Muscle of leg (tissue), 11 donors: ENCODE measurements around the gene ATXN1. TPM values are rescaled to one million over a fixed set of nuclear protein-coding genes. Genes with fewer than 3 reads are reported as not detected.
"Not testable (repeated sequence)": the region's sequence is repeated elsewhere in the genome, so short reads cannot be mapped to it uniquely, and the experiment has no call there.

Experiments used
- DNase-seq: peaks from one replicate; pipeline ENCODE4 v3.0.0; 2013
- H3K27ac ChIP-seq: one replicate; pipeline ENCODE4 v1.5.1; 2013; ENCODE audit warnings: mild to moderate bottlenecking, low read length, control low read depth
- H3K27me3 ChIP-seq: one replicate; pipeline ENCODE4 v1.6.1; 2013; ENCODE audit warnings: low read length; ENCODE audit not compliant: control insufficient read depth, insufficient read depth
- H3K36me3 ChIP-seq: one replicate; pipeline ENCODE4 v1.6.1; 2013; ENCODE audit warnings: low read length; ENCODE audit not compliant: control insufficient read depth, insufficient read depth
- H3K4me1 ChIP-seq: one replicate; pipeline ENCODE4 v1.6.1; 2013; ENCODE audit warnings: low read length; ENCODE audit not compliant: control insufficient read depth, insufficient read depth
- H3K4me3 ChIP-seq: one replicate; pipeline ENCODE4 v1.5.1; 2013; ENCODE audit warnings: low read length, control low read depth
- H3K9me3 ChIP-seq: replicated peaks from 2 replicates; pipeline ENCODE4 v1.6.1; 2013; ENCODE audit warnings: low read depth, low read length; ENCODE audit not compliant: control insufficient read depth
- WGBS: methylation state at CpG from one replicate; pipeline ENCODE4 v1.1.5; 2013; ENCODE audit warnings: missing lambda C conversion rate; ENCODE audit not compliant: insufficient coverage; 5-methylcytosine and 5-hydroxymethylcytosine counted together
- polyA plus RNA-seq, 8 donors: library from polyadenylated mRNA; unstranded; fragments of 120-200 nt; gene quantifications; one replicate each; pipeline versions ENCODE4 v1.2.1 to v1.2.3, GENCODE V29; 2013; ENCODE audit warnings: inconsistent platforms in 1 of 8, low replicate concordance in 1 of 8; ENCODE audit not compliant: insufficient read length in 8 of 8, insufficient read depth in 1 of 8
- total RNA-seq: library from RNA; stranded (reverse); fragments of 120-200 nt; gene quantifications from one replicate; pipeline ENCODE4 v1.2.4, GENCODE V29; 2013

The ATXN1 gene
- total and polyA plus RNA-seq, 9 donors, result 10.2 to 19.9 (median 12.9) TPM

GRCh38 chr6:16802071-16802470 is 40.8 kb upstream of the ATXN1 start:
- WGBS, result 33% methylated on average over 1 of the region's 2 CpGs
- Histone ChIP-seq H3K36me3 (no peaks in the 10 kb centered on the region), H3K27me3 (no peaks in the 10 kb centered on the region), H3K27ac (no peak overlapping the region), H3K9me3 (no peaks in the 10 kb centered on the region), H3K4me1 (peaks cover 18% of the 10 kb centered on the region), H3K4me3 (no peak overlapping the region)
- DNase-seq, result peak; percentile 78

- Histone ChIP-seq H3K9me3 (no peaks in the 10 kb centered on the region), H3K4me1 (peaks cover 18% of the 10 kb centered on the region), H3K36me3 (no peaks in the 10 kb centered on the region), H3K27ac (no peak overlapping the region), H3K27me3 (no peaks in the 10 kb centered on the region), H3K4me3 (no peak overlapping the region)
- no CpG with 5 or more reads among the region's 2 CpGs for WGBS
- DNase-seq, result no peak
Observed at GRCh38 chr6:16800942-16801341, 39.7 kb upstream of the ATXN1 start.

GRCh38 chr6:16800341-16800740 is 39.1 kb upstream of the ATXN1 start:
- WGBS, result 50% methylated on average over 1 of the region's 3 CpGs
- no peaks in the 10 kb centered on the region for H3K9me3 ChIP-seq
- no peak overlapping the region for H3K27ac ChIP-seq
- DNase-seq, result no peak
- H3K27me3 ChIP-seq, result no peaks in the 10 kb centered on the region
- H3K4me3 ChIP-seq, result no peak overlapping the region
- no peaks in the 10 kb centered on the region for H3K36me3 ChIP-seq
- H3K4me1 ChIP-seq, result peaks cover 15% of the 10 kb centered on the region

GRCh38 chr6:16799279-16800193 is 38.3 kb upstream of the ATXN1 start:
- no peaks in the 10 kb centered on the region for H3K36me3 ChIP-seq
- H3K4me3 ChIP-seq, result no peak overlapping the region
- DNase-seq, result peak; percentile 52
- peaks cover 10% of the 10 kb centered on the region for H3K4me1 ChIP-seq
- H3K9me3 ChIP-seq, result no peaks in the 10 kb centered on the region
- no peak overlapping the region for H3K27ac ChIP-seq
- H3K27me3 ChIP-seq, result no peaks in the 10 kb centered on the region
- WGBS, result 28% methylated on average over 3 of the region's 8 CpGs

- no peak overlapping the region for H3K27ac ChIP-seq
- WGBS, result no CpG with 5 or more reads among the region's 3 CpGs
- no peak overlapping the region for H3K4me3 ChIP-seq
- no peaks in the 10 kb centered on the region for H3K27me3 ChIP-seq
- H3K36me3 ChIP-seq, result no peaks in the 10 kb centered on the region
- H3K4me1 ChIP-seq, result no peaks in the 10 kb centered on the region
- no peaks in the 10 kb centered on the region for H3K9me3 ChIP-seq
- no peak for DNase-seq
Observed at GRCh38 chr6:16793828-16794412, 32.7 kb upstream of the ATXN1 start.

- Histone ChIP-seq H3K4me3 (no peak overlapping the region), H3K9me3 (no peaks in the 10 kb centered on the region), H3K4me1 (no peaks in the 10 kb centered on the region), H3K27ac (no peak overlapping the region), H3K36me3 (no peaks in the 10 kb centered on the region), H3K27me3 (no peaks in the 10 kb centered on the region)
- peak; percentile 75 for DNase-seq
- 83% methylated on average over 1 of the region's 2 CpGs for WGBS
Observed at GRCh38 chr6:16789329-16790038, 28.2 kb upstream of the ATXN1 start.

- Histone ChIP-seq H3K4me3 (no peak overlapping the region), H3K27ac (no peak overlapping the region), H3K9me3 (no peaks in the 10 kb centered on the region), H3K36me3 (no peaks in the 10 kb centered on the region), H3K27me3 (no peaks in the 10 kb centered on the region), H3K4me1 (no peaks in the 10 kb centered on the region)
- WGBS, result no CpG with 5 or more reads among the region's 1 CpG
- DNase-seq, result no peak
Observed at GRCh38 chr6:16787128-16787682, 25.9 kb upstream of the ATXN1 start.

GRCh38 chr6:16785496-16785895 is 24.2 kb upstream of the ATXN1 start:
- no peak for DNase-seq
- Histone ChIP-seq H3K4me1 (peaks cover 7% of the 10 kb centered on the region), H3K27me3 (no peaks in the 10 kb centered on the region), H3K27ac (no peak overlapping the region), H3K36me3 (no peaks in the 10 kb centered on the region), H3K9me3 (no peaks in the 10 kb centered on the region), H3K4me3 (no peak overlapping the region)

GRCh38 chr6:16784957-16785356 is 23.7 kb upstream of the ATXN1 start:
- H3K9me3 ChIP-seq, H3K27ac ChIP-seq, DNase-seq, H3K36me3 ChIP-seq, H3K27me3 ChIP-seq, H3K4me3 ChIP-seq, H3K4me1 ChIP-seq: not testable (repeated sequence)
- no CpG with 5 or more reads among the region's 3 CpGs for WGBS

- 100% methylated on average over 1 of the region's 2 CpGs for WGBS
- H3K4me3 ChIP-seq, result no peak overlapping the region
- no peak overlapping the region for H3K27ac ChIP-seq
- no peaks in the 10 kb centered on the region for H3K9me3 ChIP-seq
- peaks cover 7% of the 10 kb centered on the region for H3K4me1 ChIP-seq
- H3K36me3 ChIP-seq, result no peaks in the 10 kb centered on the region
- no peaks in the 10 kb centered on the region for H3K27me3 ChIP-seq
- no peak for DNase-seq
Observed at GRCh38 chr6:16783952-16784565, 22.8 kb upstream of the ATXN1 start.
